Hematopoietic multipotent progenitor cell treated with erythropoietin and hydrocortisone succinate and interleukin-3 and kit ligand, for 17 days (in vitro differentiated cells): ENCODE measurements around the gene PXDN.
"Not testable (repeated sequence)": the region's sequence is repeated elsewhere in the genome, so short reads cannot be mapped to it uniquely, and the experiment has no call there.

Experiments used
- DNase-seq: peaks from one replicate; pipeline ENCODE4 v3.0.0-alpha.2; 2015; ENCODE audit warnings: low spot score

PXDN gene

GRCh38 chr2:1721706-1722646, 22.3 kb downstream of the PXDN start:
- no peak for DNase-seq

DNA sequence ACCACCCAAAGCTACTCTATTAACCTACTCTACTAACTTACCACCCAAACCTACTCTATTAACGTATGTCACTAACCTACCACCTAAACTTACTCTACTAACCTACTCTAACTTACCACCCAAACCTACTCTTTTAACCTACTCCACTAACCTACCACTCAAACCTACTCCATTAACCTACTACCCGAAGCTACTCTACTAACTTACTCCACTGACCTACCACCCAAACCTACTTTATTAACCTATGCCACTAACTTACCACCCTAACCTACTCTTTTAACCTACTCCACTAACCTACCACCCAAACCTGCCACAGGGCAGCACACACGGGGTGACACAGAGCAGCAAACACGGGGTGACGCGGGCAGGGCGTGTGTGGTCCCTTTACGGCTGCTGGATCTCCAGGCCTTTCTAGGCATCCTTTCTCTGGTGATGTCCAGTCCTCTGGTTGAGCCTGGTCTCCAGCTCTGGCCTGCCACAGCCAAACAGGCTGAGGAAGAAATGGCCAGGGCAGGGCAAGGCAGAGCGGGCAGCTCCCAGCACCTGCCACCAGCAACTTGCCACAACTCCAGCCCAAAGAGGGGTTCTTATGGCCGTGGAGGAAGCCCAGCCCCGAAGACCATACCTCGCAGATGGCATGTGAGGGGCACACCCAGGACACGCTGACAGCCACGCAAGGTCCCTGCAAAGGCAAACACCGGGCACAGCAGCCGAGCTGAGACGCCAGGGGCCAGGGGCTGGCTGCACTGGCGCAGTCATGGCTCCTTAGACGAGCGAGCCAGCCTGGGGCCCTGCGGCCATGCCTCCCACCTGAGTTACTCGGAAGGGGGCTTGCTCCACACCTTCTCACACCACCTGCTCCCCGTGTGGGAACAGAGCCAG, 25.7 kb downstream of the PXDN start:
- no peak for DNase-seq

GRCh38 chr2:1717113-1717512, 27.2 kb downstream of the PXDN start:
- no peak for DNase-seq

GRCh38 chr2:1716441-1716840, 27.9 kb downstream of the PXDN start:
- DNase-seq = no peak

DNA sequence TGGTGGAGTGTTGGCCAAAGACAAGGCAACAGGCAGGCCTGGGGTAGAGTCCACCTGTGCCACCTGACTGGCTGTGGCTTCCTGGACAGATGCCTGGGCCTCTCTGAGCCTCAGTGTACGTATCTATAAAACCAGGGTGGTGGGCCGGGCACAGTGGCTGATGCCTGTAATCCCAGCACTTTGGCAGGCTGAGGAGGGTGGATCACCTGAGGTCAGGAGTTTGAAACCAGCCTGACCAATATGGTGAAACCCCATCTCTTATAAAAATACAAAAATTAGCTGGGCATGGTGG, 28.4 kb downstream of the PXDN start:
- DNase-seq = not testable (repeated sequence)

GRCh38 chr2:1715184-1716013, 28.9 kb downstream of the PXDN start:
- no peak for DNase-seq

GRCh38 chr2:1714291-1715064, 29.8 kb downstream of the PXDN start:
- DNase-seq = no peak

DNA sequence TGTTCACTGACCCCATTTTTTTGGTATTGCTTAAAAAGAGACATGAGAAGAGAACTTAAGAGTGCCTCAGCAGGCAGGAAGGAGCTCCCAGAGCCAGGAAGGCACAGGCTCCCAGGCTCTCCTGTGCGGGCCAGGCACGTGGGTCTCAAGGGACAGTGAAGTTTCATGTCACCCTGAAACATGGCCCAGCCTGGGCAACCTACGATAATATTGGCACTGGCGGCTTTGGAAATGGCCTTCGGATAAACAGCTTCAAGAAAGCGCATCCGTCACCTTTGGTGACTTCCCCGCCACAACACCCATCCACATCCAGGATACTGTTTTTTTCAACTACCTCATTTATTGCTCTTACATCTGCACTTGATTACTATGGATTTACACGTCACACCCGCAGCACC, 30.5 kb downstream of the PXDN start:
- DNase-seq = no peak

DNA sequence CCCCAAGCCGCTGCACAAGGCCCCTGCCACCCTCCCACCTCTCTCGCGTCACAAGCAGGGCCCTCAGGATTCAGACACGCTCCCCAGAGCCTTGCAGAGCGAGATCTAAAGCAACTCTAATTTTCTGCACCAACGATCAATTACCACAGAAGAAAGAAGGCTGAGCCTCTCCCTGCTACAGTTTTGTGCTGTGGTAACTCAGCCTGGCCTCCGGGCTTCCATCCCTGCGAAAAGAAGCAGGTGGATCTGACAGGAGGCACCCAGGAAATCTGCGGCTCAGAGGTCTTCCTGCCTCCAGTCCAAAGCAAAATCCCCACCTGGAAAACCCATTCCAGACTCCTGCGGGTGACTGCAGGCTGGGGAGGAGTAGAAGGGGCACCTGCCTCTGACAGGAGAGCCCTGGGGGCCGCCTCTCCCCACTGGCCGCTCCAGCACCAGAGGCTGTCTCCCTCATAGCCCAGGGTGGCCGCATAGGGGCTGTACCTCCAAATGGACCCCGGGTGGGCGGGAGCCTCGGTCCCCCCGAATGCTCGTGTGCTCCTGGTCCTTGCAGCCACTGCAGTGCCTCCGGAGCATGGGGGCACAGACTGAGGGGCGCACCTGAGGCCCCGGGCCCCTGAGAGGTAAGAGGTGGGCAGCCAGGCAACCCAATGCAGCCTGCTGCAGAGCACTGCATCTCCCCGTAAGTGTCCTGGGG, 31.0 kb downstream of the PXDN start:
- no peak for DNase-seq

GRCh38 chr2:1709946-1710560, 34.3 kb downstream of the PXDN start:
- no peak for DNase-seq

DNA sequence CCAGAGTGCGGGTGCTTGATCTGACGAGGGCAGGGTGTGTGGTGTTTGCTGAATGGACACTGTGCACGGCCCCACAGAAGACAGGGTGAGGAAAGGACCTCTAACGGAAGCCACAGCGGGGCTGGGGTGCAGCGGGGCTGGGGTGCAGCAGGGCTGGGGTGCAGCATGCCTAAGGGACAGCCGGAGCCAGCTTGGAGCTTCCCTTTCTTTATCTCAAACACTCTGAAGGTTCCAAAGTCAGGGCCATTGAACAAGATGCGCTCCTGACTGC, 35.0 kb downstream of the PXDN start:
- no peak for DNase-seq

DNA sequence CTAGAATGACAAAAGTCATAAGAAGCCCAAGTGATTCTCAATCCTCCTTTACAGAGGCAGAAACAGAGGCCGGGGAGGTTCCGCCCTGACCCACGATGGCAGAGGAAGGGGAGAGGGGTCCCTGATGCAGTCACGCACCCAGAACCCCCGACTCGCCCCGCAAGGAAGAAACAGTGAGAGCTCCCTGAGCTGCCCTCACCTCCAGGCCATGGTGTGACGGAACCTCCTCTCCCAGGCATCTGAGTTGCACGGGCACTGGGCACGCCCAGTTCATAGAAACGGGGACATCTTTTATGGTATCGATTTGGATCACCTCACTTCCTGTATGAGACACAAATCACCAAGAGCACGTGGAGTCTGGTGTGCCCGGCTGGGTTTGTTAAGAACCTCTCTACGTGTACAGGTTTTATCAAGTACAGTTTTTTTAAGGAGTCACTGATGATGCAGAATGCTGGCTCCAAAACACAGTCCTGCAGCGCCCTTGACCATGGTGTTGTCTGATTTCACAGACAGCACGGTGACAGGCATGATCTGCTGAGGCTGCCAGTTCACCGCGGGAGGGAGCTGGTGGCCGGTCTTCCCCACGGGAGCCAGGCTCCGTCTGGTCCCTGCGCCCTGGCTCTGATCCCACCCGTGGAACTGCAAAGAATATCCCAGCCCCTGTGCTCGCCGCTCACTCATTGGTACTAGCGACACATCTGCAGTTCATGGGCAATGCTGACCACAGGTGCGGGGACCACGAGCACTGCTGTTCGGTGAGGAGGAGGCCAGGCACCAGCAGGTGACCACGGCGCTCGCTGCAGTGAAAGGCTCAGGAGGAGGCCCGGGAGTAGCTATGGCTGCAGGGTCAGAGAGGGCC, 35.6 kb downstream of the PXDN start:
- no peak for DNase-seq

DNA sequence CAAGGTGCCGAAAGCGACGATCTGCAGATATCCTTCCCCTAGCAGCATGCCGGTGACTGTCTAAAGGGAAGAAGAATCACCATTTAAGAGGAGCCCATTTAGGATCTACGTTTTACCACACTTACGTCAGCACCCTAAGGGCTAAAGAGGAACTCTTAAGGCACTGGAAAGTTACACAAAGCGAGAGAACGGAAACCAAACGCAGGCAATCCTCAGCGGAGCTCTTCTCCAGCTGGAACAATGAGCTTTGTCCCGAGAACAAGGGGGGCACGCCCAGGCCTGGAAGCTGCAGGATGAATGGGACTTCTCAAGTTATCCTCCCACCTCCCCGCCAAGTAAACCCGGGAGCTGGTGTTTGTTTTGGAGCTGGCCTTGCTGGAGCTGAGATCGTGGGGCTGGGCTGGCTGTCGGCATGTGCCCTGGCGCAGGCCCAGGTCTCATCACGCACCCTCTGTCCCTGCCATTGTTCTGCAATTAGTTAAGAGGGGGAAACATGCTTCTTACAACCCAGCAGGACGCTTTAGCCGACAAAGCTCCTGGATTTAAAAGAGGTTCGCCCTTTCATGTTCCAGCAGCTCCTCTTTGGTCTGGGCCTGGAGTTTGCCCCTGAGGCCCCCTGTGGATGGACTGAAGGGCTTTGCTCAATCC, 36.4 kb downstream of the PXDN start:
- DNase-seq = no peak

DNA sequence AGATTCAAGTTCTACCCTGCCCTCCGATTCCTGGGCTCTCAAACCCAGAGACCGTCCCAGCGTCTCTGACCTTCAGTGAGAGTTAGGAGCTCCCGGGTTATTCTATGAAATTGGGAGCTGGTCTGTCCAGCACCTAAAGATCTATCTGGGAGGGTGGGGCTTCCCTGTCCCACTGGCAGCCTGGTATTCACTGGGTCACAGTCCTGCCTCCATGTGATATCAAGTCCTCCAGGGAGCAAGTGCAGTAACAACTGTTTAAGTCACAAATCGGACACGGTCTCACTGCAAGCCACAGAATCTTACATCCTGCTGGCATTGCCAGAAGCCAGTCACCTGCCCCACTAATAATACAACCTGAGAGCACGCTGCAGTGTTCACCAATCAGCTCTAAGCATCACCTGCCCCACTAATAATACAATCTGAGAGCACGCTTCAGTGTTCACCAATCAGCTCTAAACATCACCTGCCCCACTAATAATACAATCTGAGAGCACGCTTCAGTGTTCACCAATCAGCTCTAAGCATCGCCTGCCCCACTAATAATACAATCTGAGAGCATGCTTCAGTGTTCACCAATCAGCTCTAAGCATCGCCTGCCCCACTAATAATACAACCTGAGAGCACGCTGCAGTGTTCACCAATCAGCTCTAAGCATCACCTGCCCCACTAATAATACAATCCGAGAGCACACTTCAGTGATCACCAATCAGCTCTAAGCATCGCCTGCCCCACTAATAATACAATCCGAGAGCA, 38.0 kb downstream of the PXDN start:
- DNase-seq = not testable (repeated sequence)

DNA sequence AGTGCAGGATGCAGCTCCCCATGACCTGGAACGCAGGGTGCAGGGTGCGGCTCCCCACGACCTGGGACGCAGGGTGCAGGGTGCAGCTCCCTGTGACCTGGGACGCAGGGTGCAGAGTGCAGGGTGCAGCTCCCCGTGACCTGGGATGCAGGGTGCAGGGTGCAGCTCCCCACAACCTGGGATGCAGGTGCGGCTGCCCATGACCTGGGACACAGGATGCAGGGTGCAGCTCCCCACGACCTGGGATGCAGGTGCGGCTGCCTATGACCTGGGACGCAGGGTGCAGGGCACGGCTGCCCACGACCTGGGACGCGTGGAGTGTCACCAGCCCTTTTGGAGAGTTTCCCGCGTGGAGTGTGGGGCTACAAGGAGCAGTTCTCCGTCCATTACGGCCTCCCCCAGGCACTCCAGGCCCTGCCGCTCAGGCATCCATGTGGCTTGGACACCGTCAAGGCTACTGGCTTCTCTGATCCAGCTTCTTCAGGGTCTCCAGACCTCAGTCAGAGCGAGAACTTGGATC, 38.7 kb downstream of the PXDN start:
- no peak for DNase-seq

DNA sequence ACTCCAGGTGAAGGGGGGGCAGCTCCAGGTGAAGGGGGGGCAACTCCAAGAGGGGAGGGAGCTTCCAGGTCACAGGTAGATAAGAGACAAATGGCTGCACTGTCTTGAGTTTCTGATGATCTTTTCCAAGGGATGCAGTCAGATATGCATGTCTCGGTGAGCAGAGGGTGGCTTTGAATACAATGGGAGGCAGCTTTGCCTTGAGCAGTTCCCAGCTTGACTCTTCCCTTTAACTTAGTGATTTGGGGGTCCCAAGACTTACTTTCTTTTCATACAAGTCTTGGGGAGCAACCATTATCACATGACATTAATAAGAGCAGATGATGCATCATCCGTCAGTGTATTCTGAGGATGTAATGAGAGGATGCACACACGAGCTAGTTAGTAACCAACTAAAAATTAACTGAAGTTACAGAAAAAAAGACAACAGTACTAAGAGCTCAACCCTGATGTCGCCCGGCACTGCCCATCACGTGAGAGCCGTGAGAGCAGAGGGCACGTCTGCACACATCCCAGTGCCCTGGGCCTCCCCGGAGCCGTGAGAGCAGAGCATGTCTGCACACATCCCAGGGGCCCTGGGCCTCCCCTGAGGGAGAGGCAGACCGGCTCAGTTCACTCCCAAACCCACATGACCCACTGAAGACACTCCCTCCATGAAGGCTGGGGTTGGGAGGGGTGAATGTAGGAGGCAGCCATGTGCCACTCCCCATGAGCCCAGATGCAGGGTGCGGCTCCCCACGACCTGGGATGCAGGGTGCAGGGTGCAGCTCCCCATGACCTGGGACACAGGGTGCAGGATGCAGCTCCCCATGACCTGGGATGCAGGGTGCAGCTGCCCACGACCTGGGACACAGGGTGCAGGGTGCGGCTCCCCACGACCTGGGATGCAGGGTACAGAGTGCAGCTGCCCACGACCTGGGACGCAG, 39.4 kb downstream of the PXDN start:
- no peak for DNase-seq

GRCh38 chr2:1702186-1702565, 42.1 kb downstream of the PXDN start:
- DNase-seq = no peak
